Keratinocyte (primary cell): ENCODE data around the gene TUBGCP6.
"Not testable (repeated sequence)": the region's sequence is repeated elsewhere in the genome, so short reads cannot be mapped to it uniquely, and the experiment has no call there.

Source experiments
- CTCF ChIP-seq, 3 experiments: IDR thresholded peaks in 1 of 3; conservative IDR thresholded peaks in 1 of 3; optimal IDR thresholded peaks in 1 of 3; 2 replicates in 2 of 3; 3 replicates in 1 of 3; pipeline versions ENCODE3 to v1.5.1; 2011; ENCODE audit warnings: low read length in 3 of 3, mild to moderate bottlenecking in 3 of 3, moderate library complexity in 2 of 3, control low read depth in 1 of 3, inconsistent platforms in 1 of 3; ENCODE audit not compliant: insufficient read depth in 2 of 3; ENCODE audit errors: extremely low read depth in 1 of 3
- EZH2 ChIP-seq: IDR thresholded peaks from one replicate; pipeline ENCODE4 v1.6.1; 2012; ENCODE audit warnings: inconsistent platforms, mild to moderate bottlenecking, low read length, moderate library complexity

DNA sequence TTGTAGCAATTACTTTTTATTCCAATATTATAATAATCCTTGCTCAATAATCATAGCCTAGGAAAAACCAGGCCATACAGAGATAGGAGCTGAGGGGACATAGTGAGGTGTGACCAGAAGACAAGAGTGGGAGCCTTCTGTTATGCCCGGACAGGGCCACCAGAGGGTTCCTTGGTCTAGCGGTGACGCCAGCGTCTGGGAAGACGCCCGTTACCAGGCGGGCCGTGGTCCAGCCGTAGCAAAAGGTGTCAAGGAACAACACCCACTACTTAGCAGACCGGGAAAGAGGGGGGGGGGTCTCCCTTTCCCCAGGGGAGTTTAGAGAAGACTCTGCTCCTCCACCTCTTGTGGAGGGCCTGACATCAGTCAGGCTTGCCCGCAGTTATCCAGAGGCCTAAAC is 28.5 kb upstream of the TUBGCP6 start:
- TF ChIP-seq CTCF (optimal IDR thresholded peaks at IDR 0.05 in 1 of 3, IDR thresholded peaks at IDR 0.05 in 1 of 3, conservative IDR thresholded peaks at IDR 0.05 in 1 of 3; ENCODE audit: extremely low read depth in 1 of 3, insufficient read depth in 2 of 3, low read length in 3 of 3); EZH2: not testable (repeated sequence)
